Stimulated activated CD4-positive, alpha-beta T cell treated with anti-CD3 and anti-CD28 coated beads, TNF-alpha, amount 100 ng/mL, for 24 hours (primary cell): ENCODE data around the gene PRSS33.
A peak's percentile ranks its signal among the peaks of the same experiment; 100 is the strongest.

ENCODE experiments used
- DNase-seq, 3 experiments: peaks; one replicate each; pipeline ENCODE4 v3.0.0-alpha.2; 2020; ENCODE audit warnings: low read depth in 3 of 3

Gene PRSS33

GRCh38 chr16:2777231-2777902 lies 10.0 kb downstream of the PRSS33 start, which contains the start of gene ELOB:
Gene ELOB, minus strand, starts transcription at chr16:2777280. Its CDS starts 41 bp downstream, at chr16:2777239.
- DNase-seq = peak; percentile 83 to 87 (median 83)

GRCh38 chr16:2776500-2777139 lies 10.7 kb downstream of the PRSS33 start:
- DNase-seq = no peak

GRCh38 chr16:2775765-2776499 lies 11.4 kb downstream of the PRSS33 start:
- no peak for DNase-seq

- DNase-seq = no peak
Observed at GRCh38 chr16:2775131-2775716, 12.1 kb downstream of the PRSS33 start.

GRCh38 chr16:2774161-2774891 lies 13.0 kb downstream of the PRSS33 start:
- no peak for DNase-seq

GRCh38 chr16:2773188-2773968 lies 14.0 kb downstream of the PRSS33 start:
- no peak for DNase-seq

GRCh38 chr16:2771496-2772402 lies 15.6 kb downstream of the PRSS33 start:
- no peak for DNase-seq

GRCh38 chr16:2770057-2770951 lies 17.1 kb downstream of the PRSS33 start:
- no peak for DNase-seq

- DNase-seq = no peak
Observed at GRCh38 chr16:2769675-2770056, 17.7 kb downstream of the PRSS33 start.

- no peak for DNase-seq
Observed at GRCh38 chr16:2769100-2769529, 18.2 kb downstream of the PRSS33 start.

- DNase-seq = no peak
Observed at GRCh38 chr16:2768403-2769089, 18.8 kb downstream of the PRSS33 start.

- DNase-seq = no peak
Observed at GRCh38 chr16:2767891-2768290, 19.5 kb downstream of the PRSS33 start.

- no peak for DNase-seq
Observed at GRCh38 chr16:2767140-2767731, 20.1 kb downstream of the PRSS33 start.

GRCh38 chr16:2766430-2767139 lies 20.8 kb downstream of the PRSS33 start:
- no peak for DNase-seq

- DNase-seq = no peak
Observed at GRCh38 chr16:2765462-2766404, 21.6 kb downstream of the PRSS33 start.

- no peak for DNase-seq
Observed at GRCh38 chr16:2764718-2765117, 22.6 kb downstream of the PRSS33 start.
